Astrocyte (in vitro differentiated cells and primary cell): ENCODE results near the gene TLCD1. TPM values are rescaled to one million over a fixed set of nuclear protein-coding genes. Genes with fewer than 3 reads are reported as not detected.

ENCODE experiments used
- DNase-seq: peaks from one replicate; pipeline ENCODE4 v3.0.0-alpha.2; 2010; ENCODE audit warnings: low read depth
- FAIRE-seq: peaks from 2 replicates; lab custom pipeline; 2011; peaks lifted over from hg19 to GRCh38; lab: Jason Lieb, UNC
- H2AFZ ChIP-seq: 2 replicates; pipeline ENCODE4 v1.6.0; 2012; ENCODE audit warnings: low read depth, low read length, inconsistent platforms
- H3K27ac ChIP-seq: 2 replicates; pipeline ENCODE4 v1.5.1; 2011; ENCODE audit warnings: low read depth, low read length, inconsistent platforms
- H3K27me3 ChIP-seq: 2 replicates; pipeline ENCODE4 v1.6.0; 2011; ENCODE audit warnings: low read length, inconsistent platforms; ENCODE audit not compliant: insufficient read depth
- H3K36me3 ChIP-seq: 2 replicates; pipeline ENCODE4 v1.5.1; 2011; ENCODE audit warnings: low read length, inconsistent platforms; ENCODE audit not compliant: insufficient read depth
- H3K4me1 ChIP-seq: 2 replicates; pipeline ENCODE4 v1.5.1; 2011; ENCODE audit warnings: low read length, inconsistent platforms; ENCODE audit not compliant: insufficient read depth
- H3K4me2 ChIP-seq: 2 replicates; pipeline ENCODE4 v1.6.0; 2012; ENCODE audit warnings: low read length, inconsistent platforms
- H3K4me3 ChIP-seq: 2 replicates; pipeline ENCODE4 v1.5.1; 2011; ENCODE audit warnings: low read depth, mild to moderate bottlenecking, low read length, inconsistent platforms; ENCODE audit not compliant: insufficient read depth
- H3K79me2 ChIP-seq: 2 replicates; pipeline ENCODE4 v1.6.0; 2012; ENCODE audit warnings: mild to moderate bottlenecking, low read length, inconsistent platforms; ENCODE audit not compliant: insufficient read depth
- H3K9ac ChIP-seq: 2 replicates; pipeline ENCODE4 v1.6.0; 2012; ENCODE audit warnings: mild to moderate bottlenecking, low read length, inconsistent platforms
- H3K9me3 ChIP-seq: 2 replicates; pipeline ENCODE4 v1.5.1; 2012; ENCODE audit warnings: low read depth, mild to moderate bottlenecking, low read length, inconsistent platforms; ENCODE audit not compliant: insufficient read depth
- H4K20me1 ChIP-seq: 2 replicates; pipeline ENCODE4 v1.6.0; 2012; ENCODE audit warnings: low read length, inconsistent platforms; ENCODE audit not compliant: insufficient read depth
- H3K27ac Mint-ChIP-seq: one replicate; pipeline ENCODE4 v1.8.0; 2021; ENCODE audit warnings: mild to moderate bottlenecking, mixed read lengths; ENCODE audit not compliant: unreplicated experiment
- H3K27me3 Mint-ChIP-seq: one replicate; pipeline ENCODE4 v1.8.0; 2021; ENCODE audit warnings: low read depth, mixed read lengths; ENCODE audit not compliant: unreplicated experiment
- H3K36me3 Mint-ChIP-seq: one replicate; pipeline ENCODE4 v1.8.0; 2021; ENCODE audit warnings: low read depth, mixed read lengths; ENCODE audit not compliant: unreplicated experiment
- H3K4me1 Mint-ChIP-seq: one replicate; pipeline ENCODE4 v1.8.0; 2021; ENCODE audit warnings: low read depth, mixed read lengths; ENCODE audit not compliant: unreplicated experiment
- H3K4me3 Mint-ChIP-seq: one replicate; pipeline ENCODE4 v1.8.0; 2021; ENCODE audit warnings: mild to moderate bottlenecking, moderate library complexity, mixed read lengths; ENCODE audit not compliant: unreplicated experiment
- H3K9me3 Mint-ChIP-seq: one replicate; pipeline ENCODE4 v1.8.0; 2021; ENCODE audit warnings: mild to moderate bottlenecking, mixed read lengths; ENCODE audit not compliant: unreplicated experiment
- EZH2 ChIP-seq: IDR thresholded peaks from 2 replicates; pipeline ENCODE4 v1.6.1; 2012; ENCODE audit warnings: mild to moderate bottlenecking, low read length, inconsistent platforms; ENCODE audit not compliant: insufficient read depth
- total RNA-seq: library from RNA; stranded (reverse); gene quantifications from 2 replicates; pipeline ENCODE4 v1.2.1, GENCODE V29; 2021
- TF ChIP-seq, protein P1 (sequence below): IDR thresholded peaks from 2 replicates; pipeline ENCODE4 v1.5.1; 2011; ENCODE audit warnings: low read depth, mild to moderate bottlenecking, inconsistent platforms, low read length, moderate library complexity; ENCODE audit not compliant: insufficient read depth

The TLCD1 gene
- total RNA-seq, 1 donor from 2014 or later: 25.1 TPM

GRCh38 chr17:28738680-28739384 is 12.8 kb upstream of the TLCD1 start:
- DNase-seq: no peak
- no peaks in the 10 kb centered on the region for H4K20me1 ChIP-seq
- peaks cover 3% of the 10 kb centered on the region for H3K9me3 ChIP-seq
- H3K4me1 Mint-ChIP-seq: peaks cover 6% of the 10 kb centered on the region
- H3K36me3 Mint-ChIP-seq: peaks cover 25% of the 10 kb centered on the region
- H3K4me3 Mint-ChIP-seq: no peak overlapping the region
- H3K4me3 ChIP-seq: no peak overlapping the region
- no peak overlapping the region for H3K27ac ChIP-seq
- no peak for TF ChIP-seq EZH2
- TF ChIP-seq, protein P1, sequence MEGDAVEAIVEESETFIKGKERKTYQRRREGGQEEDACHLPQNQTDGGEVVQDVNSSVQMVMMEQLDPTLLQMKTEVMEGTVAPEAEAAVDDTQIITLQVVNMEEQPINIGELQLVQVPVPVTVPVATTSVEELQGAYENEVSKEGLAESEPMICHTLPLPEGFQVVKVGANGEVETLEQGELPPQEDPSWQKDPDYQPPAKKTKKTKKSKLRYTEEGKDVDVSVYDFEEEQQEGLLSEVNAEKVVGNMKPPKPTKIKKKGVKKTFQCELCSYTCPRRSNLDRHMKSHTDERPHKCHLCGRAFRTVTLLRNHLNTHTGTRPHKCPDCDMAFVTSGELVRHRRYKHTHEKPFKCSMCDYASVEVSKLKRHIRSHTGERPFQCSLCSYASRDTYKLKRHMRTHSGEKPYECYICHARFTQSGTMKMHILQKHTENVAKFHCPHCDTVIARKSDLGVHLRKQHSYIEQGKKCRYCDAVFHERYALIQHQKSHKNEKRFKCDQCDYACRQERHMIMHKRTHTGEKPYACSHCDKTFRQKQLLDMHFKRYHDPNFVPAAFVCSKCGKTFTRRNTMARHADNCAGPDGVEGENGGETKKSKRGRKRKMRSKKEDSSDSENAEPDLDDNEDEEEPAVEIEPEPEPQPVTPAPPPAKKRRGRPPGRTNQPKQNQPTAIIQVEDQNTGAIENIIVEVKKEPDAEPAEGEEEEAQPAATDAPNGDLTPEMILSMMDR: no peak
- no peak overlapping the region for H3K27ac Mint-ChIP-seq
- no peaks in the 10 kb centered on the region for H3K27me3 Mint-ChIP-seq
- H3K9me3 Mint-ChIP-seq: peaks cover 11% of the 10 kb centered on the region
- FAIRE-seq: no peak
- H3K36me3 ChIP-seq: no peaks in the 10 kb centered on the region
- H3K27me3 ChIP-seq: no peaks in the 10 kb centered on the region
- H2AFZ ChIP-seq: no peak overlapping the region
- H3K4me2 ChIP-seq: no peak overlapping the region
- peaks cover 12% of the 10 kb centered on the region for H3K4me1 ChIP-seq
- no peaks in the 10 kb centered on the region for H3K79me2 ChIP-seq
- H3K9ac ChIP-seq: no peak overlapping the region

DNA sequence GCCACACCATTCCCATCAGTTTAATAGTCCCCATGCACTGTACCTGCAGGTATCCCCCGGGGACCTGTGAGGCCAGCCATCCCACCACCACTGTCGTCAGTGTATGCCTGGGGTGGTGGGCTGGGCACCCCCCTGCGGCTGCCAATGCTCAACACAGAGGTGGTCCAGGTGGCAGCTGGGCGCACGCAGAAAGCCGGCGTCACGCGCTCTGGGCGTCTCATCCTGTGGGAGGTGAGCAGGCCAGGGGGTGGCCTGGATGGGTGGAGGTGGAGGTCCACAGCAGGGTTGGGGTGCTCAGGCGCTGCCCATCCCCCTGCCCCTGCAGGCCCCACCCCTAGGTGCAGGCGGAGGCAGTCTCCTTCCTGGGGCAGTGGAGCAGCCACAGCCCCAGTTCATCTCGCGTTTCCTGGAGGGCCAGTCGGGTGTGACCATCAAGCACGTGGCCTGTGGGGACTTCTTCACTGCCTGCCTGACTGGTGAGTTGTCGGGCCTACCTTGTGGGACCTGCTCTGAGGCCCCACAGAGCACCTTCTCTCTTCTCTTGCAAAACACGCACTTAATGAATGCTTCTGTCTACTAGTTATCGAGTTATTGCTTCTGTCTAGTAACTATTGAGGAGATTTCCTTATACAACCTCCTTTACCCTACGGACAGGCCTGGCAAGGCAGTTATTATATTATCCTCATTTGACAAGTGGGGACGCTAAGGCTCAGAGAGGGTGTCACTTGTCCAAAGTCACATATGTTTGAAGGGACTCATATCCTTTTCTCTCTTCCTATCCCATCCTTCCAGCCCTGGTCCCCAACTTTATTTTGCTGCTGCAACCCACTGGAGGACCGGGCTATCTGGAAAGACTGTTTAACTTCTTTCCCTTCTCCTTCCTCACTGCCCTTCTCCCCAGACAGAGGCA is 12.0 kb upstream of the TLCD1 start:
- Mint-ChIP-seq H3K27ac (no peak overlapping the region), H3K27me3 (no peaks in the 10 kb centered on the region), H3K9me3 (peaks cover 11% of the 10 kb centered on the region), H3K4me1 (peaks cover 4% of the 10 kb centered on the region), H3K4me3 (no peak overlapping the region), H3K36me3 (peaks cover 25% of the 10 kb centered on the region)
- Histone ChIP-seq H3K4me2 (no peak overlapping the region), H3K27ac (no peak overlapping the region), H3K9me3 (peaks cover 3% of the 10 kb centered on the region), H4K20me1 (no peaks in the 10 kb centered on the region), H2AFZ (no peak overlapping the region), H3K4me3 (no peak overlapping the region), H3K9ac (no peak overlapping the region), H3K79me2 (no peaks in the 10 kb centered on the region), H3K27me3 (no peaks in the 10 kb centered on the region), H3K4me1 (peaks cover 6% of the 10 kb centered on the region), H3K36me3 (no peaks in the 10 kb centered on the region)
- FAIRE-seq: no peak
- TF ChIP-seq, protein P1: no peak
- TF ChIP-seq EZH2: no peak
- DNase-seq: no peak
